BJ (cell line): ENCODE results near the gene ZNF423. TPM values are rescaled to one million over a fixed set of nuclear protein-coding genes. Genes with fewer than 3 reads are reported as not detected.

Experiments
- CTCF ChIA-PET: fragments of 350-600 bp; formaldehyde crosslinking; extraction: SDS; loops from one replicate; lab custom pipeline; 2021; ENCODE audit warnings: antibody characterized with exemption, inconsistent platforms; lab: Yijun Ruan, JAX
- POLR2A ChIA-PET: fragments of 300-600 bp; sonication (Branson Sonifier 250); formaldehyde crosslinking; extraction: SDS; loops from one replicate; lab custom pipeline; 2021; ENCODE audit warnings: antibody characterized with exemption; lab: Charles Lee
- DNase-seq: peaks from one replicate; pipeline ENCODE4 v3.0.0-alpha.2; 2011; ENCODE audit warnings: low read depth
- H3K27me3 ChIP-seq: 2 replicates; pipeline ENCODE4 v1.6.0; 2011; ENCODE audit warnings: low read length; ENCODE audit not compliant: control insufficient read depth, insufficient read depth
- H3K36me3 ChIP-seq: 2 replicates; pipeline ENCODE4 v1.5.1; 2011; ENCODE audit warnings: low read length; ENCODE audit not compliant: control insufficient read depth, insufficient read depth
- H3K4me3 ChIP-seq: 2 replicates; pipeline ENCODE4 v1.5.1; 2011; ENCODE audit warnings: low read depth, mild to moderate bottlenecking, control low read depth, low read length
- CTCF ChIP-seq: IDR thresholded peaks from 2 replicates; pipeline ENCODE4 v1.5.1; 2011; ENCODE audit warnings: low read depth, mild to moderate bottlenecking, control low read depth, inconsistent platforms, low read length, moderate library complexity; ENCODE audit not compliant: insufficient read depth
- polyA plus RNA-seq: library from polyadenylated mRNA; depleted of rRNA; stranded (reverse); fragments of >200 nt; gene quantifications from 2 replicates; pipeline ENCODE4 v1.2.3, GENCODE V29; 2011

The ZNF423 gene
- polyA plus RNA-seq, 1 experiment: 0.22 TPM

DNA sequence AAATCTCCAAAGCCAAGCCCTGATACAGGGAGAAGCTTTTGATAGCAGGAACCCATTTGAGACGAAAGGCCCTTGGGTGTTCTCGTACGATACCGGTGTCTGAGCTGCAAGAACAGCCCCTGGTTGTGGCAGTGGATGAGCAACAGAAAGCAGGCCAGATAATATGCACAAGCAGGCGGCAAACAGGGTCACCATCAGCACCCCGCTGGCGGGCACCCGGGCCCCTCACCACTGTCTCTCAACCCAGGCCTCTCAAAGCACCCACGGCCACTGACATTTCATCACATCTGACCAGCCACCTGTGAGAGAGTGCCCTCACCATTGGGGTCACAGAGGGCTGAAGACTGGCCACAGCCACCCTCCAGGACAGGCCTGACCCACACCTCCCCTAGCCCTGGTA lies 252.0 kb downstream of the ZNF423 start:
- no peak for DNase-seq
- TF ChIP-seq CTCF: no peak
- H3K36me3 ChIP-seq: no peaks in the 10 kb centered on the region
- H3K27me3 ChIP-seq: peaks cover 15% of the 10 kb centered on the region
- POLR2A ChIA-PET: no interaction called here
- no peak overlapping the region for H3K4me3 ChIP-seq
- CTCF ChIA-PET: interaction anchor here (3.3 kb wide), 1 partner anchor 11 kb away, joined by 14 read pairs; no protein-coding TSS in a partner anchor

- Histone ChIP-seq H3K27me3 (peaks cover 15% of the 10 kb centered on the region), H3K4me3 (no peak overlapping the region), H3K36me3 (no peaks in the 10 kb centered on the region)
- ChIA-PET POLR2A (no interaction called here), CTCF (no interaction called here)
- TF ChIP-seq CTCF: no peak
- no peak for DNase-seq
These were observed 253.0 kb downstream of the ZNF423 start for GRCh38 chr16:49602976-49603310.

- ChIA-PET CTCF (interaction anchor here (0.8 kb wide), 1 partner anchor 12 kb away, joined by 3 read pairs; no protein-coding TSS in a partner anchor), POLR2A (no interaction called here)
- no peak for DNase-seq
- Histone ChIP-seq H3K36me3 (no peaks in the 10 kb centered on the region), H3K27me3 (peaks cover 15% of the 10 kb centered on the region), H3K4me3 (no peak overlapping the region)
- no peak for TF ChIP-seq CTCF
These were observed 253.5 kb downstream of the ZNF423 start for GRCh38 chr16:49602201-49602975.

- TF ChIP-seq CTCF: no peak
- Histone ChIP-seq H3K27me3 (peaks cover 15% of the 10 kb centered on the region), H3K4me3 (no peak overlapping the region), H3K36me3 (no peaks in the 10 kb centered on the region)
- DNase-seq: no peak
- ChIA-PET CTCF (interaction anchor here (0.8 kb wide), 1 partner anchor 13 kb away, joined by 3 read pairs; no protein-coding TSS in a partner anchor), POLR2A (no interaction called here)
These were observed 254.3 kb downstream of the ZNF423 start for GRCh38 chr16:49601576-49601975.

GRCh38 chr16:49600976-49601375 lies 254.9 kb downstream of the ZNF423 start:
- TF ChIP-seq CTCF: no peak
- DNase-seq: no peak
- ChIA-PET POLR2A (no interaction called here), CTCF (no interaction called here)
- Histone ChIP-seq H3K4me3 (no peak overlapping the region), H3K36me3 (no peaks in the 10 kb centered on the region), H3K27me3 (peaks cover 15% of the 10 kb centered on the region)
